ENCODE results near the gene CCDC12. TPM values are rescaled to one million over a fixed set of nuclear protein-coding genes. Genes with fewer than 3 reads are reported as not detected.

Gene CCDC12
- total and polyA plus RNA-seq, 11 donors: 27.1 to 120 (median 34.4) TPM

DNA sequence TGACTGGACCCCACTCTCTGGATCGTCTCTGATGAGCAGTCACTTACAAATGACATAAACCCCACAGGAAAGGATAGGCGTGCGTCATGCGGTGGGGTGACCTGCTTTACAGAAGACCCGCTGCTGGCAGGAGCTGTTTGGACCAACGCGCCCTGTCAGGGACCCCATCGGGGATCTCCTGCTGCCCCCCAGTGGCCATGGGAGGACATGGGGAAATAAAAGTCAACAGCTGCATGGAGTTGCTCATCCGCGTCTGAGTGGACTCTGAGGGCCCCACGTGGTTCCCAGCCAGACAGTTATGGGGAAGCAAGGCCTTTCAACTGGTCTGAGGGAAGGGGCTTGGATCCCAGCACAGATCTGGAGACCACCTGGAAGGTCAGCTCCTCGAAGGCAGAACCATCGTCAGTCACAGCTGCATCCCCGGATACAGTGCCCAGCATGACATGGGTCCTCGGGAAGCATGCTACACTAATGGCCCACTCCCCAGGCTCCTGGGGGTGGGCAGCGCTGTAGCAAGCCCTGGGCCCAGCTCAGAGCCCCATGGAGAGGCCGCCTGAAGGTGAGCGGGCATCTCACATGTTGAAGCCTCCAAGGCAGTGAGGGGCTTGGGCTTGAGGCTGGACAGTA, 66.9 kb downstream of the CCDC12 start:
- WGBS, 4 donors: 5 to 23% (median 19%) methylated on average over 7 to 18 of the region's 18 CpGs
- no peaks in the 10 kb centered on the region for H3K36me3 ChIP-seq

GRCh38 chr3:46908986-46909534, 67.5 kb downstream of the CCDC12 start:
- H3K4me1 ChIP-seq: peaks cover 0 to 33% (median 22%) of the 10 kb centered on the region in 12 donors
- H3K36me3 ChIP-seq: no peaks in the 10 kb centered on the region
- no peak for TF ChIP-seq CTCF (IDR thresholded peaks at IDR 0.05)
- no peak for TF ChIP-seq POLR2A (IDR thresholded peaks at IDR 0.05)
- 45 to 70% (median 55%) methylated on average over 7 to 8 of the region's 8 CpGs for WGBS, 4 donors
- no peaks in the 10 kb centered on the region for H3K27me3 ChIP-seq
- no peak overlapping the region for H3K4me3 ChIP-seq
- intact Hi-C loops (cut with DNase I): loop anchor here in 9 of 10 donors (1.0 to 5.0 kb wide), 5 partner anchors 42 to 204 kb away; no protein-coding TSS in a partner anchor
- DNase-seq: no peak
- peak in 3 of 4 donors; percentile 3 to 17 (median 16) for ATAC-seq
- H3K9me3 ChIP-seq: no peaks in the 10 kb centered on the region
- no peak overlapping the region for H3K27ac ChIP-seq

More for the DNA sequence above, 66.9 kb downstream of the CCDC12 start:
- Histone ChIP-seq H3K4me3 (no peak overlapping the region), H3K27ac (no peak overlapping the region), H3K27me3 (no peaks in the 10 kb centered on the region), H3K4me1 (peaks cover 0 to 33% (median 24%) of the 10 kb centered on the region in 12 donors), H3K9me3 (no peaks in the 10 kb centered on the region)
- intact Hi-C loops (cut with DNase I): loop anchor here (1.0 to 10.0 kb wide), 6 partner anchors 42 to 435 kb away; no protein-coding TSS in a partner anchor
- TF ChIP-seq POLR2A (IDR thresholded peaks at IDR 0.05) (no peak), CTCF (IDR thresholded peaks at IDR 0.05) (peak; percentile 73 to 93 (median 88))
- ATAC-seq (peak; percentile 68 to 88 (median 82)), DNase-seq (peak; percentile 82 to 91 (median 88))

DNA sequence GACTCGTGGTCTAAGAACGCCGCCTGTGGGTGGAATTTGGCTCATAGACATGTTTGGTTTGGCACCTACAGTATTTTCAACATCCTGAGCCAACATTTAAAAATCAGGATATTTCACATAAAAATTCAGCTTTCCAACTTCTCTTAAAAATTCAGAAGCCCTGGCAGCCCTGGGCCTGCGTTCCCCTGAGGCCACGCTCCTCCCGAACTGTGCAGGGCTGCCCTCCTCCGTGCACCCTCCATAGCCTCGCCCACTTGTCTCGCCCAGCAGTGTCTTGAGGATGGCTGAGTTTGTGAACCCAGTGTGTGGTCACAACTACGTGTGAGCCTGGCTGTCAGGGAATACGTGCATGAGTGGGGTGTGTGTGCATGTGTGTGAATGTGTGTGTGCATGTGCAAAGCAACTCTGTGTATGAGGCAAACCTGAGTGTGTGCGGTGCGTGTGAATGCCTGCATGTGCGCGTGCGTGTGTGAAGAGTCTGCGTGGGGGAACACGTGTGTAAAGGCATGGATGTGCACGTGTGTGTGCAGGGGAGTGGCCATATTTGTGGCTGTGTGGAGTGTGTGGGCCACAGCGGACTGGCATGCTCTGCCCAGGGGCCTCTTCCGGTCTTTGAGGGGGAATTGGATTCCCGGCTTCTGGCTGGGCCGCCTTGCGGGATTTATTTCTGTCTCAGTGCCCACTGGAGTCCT, 68.1 kb downstream of the CCDC12 start:
- H3K4me3 ChIP-seq: no peak overlapping the region
- no peaks in the 10 kb centered on the region for H3K36me3 ChIP-seq
- ATAC-seq (peak in 3 of 4 donors; percentile 17 to 26 (median 21)), DNase-seq (peak in 2 of 5 donors; percentile 38 to 58)
- peaks cover 0 to 26% (median 19%) of the 10 kb centered on the region in 12 donors for H3K4me1 ChIP-seq
- 61 to 69% (median 65%) methylated on average over 24 of the region's 24 CpGs for WGBS, 4 donors
- no peaks in the 10 kb centered on the region for H3K9me3 ChIP-seq
- no peak overlapping the region for H3K27ac ChIP-seq
- TF ChIP-seq POLR2A (IDR thresholded peaks at IDR 0.05) (no peak), CTCF (IDR thresholded peaks at IDR 0.05) (peak in 7 of 12 donors; percentile 10 to 45 (median 32))
- intact Hi-C loops (cut with DNase I): loop anchor here in 8 of 10 donors (2.0 to 5.0 kb wide), 3 partner anchors 41 to 201 kb away; no protein-coding TSS in a partner anchor
- H3K27me3 ChIP-seq: no peaks in the 10 kb centered on the region

GRCh38 chr3:46907960-46908293, 68.6 kb downstream of the CCDC12 start:
- ATAC-seq (no peak), DNase-seq (no peak)
- peaks cover 0 to 24% (median 19%) of the 10 kb centered on the region in 12 donors for H3K4me1 ChIP-seq
- WGBS, 4 donors: 35 to 54% (median 41%) methylated on average over 1 of the region's 1 CpG
- no peaks in the 10 kb centered on the region for H3K27me3 ChIP-seq
- no peak overlapping the region for H3K27ac ChIP-seq
- H3K9me3 ChIP-seq: no peaks in the 10 kb centered on the region
- intact Hi-C loops (cut with DNase I): loop anchor here in 8 of 10 donors (2.0 to 5.0 kb wide), 3 partner anchors 41 to 201 kb away; no protein-coding TSS in a partner anchor
- H3K4me3 ChIP-seq: no peak overlapping the region
- H3K36me3 ChIP-seq: no peaks in the 10 kb centered on the region
- TF ChIP-seq POLR2A (IDR thresholded peaks at IDR 0.05): no peak
